Tibial nerve (tissue), 4 donors: ENCODE data around the gene IPP. TPM values are rescaled to one million over a fixed set of nuclear protein-coding genes. Genes with fewer than 3 reads are reported as not detected.
A peak's percentile ranks its signal among the peaks of the same experiment; 100 is the strongest.
"Not testable (repeated sequence)": the region's sequence is repeated elsewhere in the genome, so short reads cannot be mapped to it uniquely, and the experiment has no call there.

Experiments used
- DNase-seq, 2 donors: peaks; one replicate each; pipeline ENCODE4 v3.0.0-alpha.2; 2019; ENCODE audit warnings: low spot score in 2 of 2
- H3K27ac ChIP-seq, 4 donors: fragments of 200-600 bp; sonication (generic) in 3 of 4; one replicate each; pipeline ENCODE4 v1.5.1; 2017 to 2019; ENCODE audit warnings: mild to moderate bottlenecking in 1 of 4
- H3K27me3 ChIP-seq, 2 donors: fragments of 200-600 bp; sonication (generic) in 1 of 2; one replicate each; pipeline versions ENCODE4 v1.5.1 to v1.6.0; 2017 to 2019
- H3K36me3 ChIP-seq, 3 donors: fragments of 200-600 bp; sonication (generic); one replicate each; pipeline ENCODE4 v1.5.1; 2018 to 2019
- H3K4me1 ChIP-seq, 4 donors: fragments of 200-600 bp; sonication (generic) in 3 of 4; one replicate each; pipeline ENCODE4 v1.5.1; 2017 to 2019
- H3K4me3 ChIP-seq, 4 donors: fragments of 200-600 bp; sonication (generic) in 3 of 4; one replicate each; pipeline ENCODE4 v1.5.1; 2017 to 2019; ENCODE audit warnings: mild to moderate bottlenecking in 1 of 4, moderate library complexity in 1 of 4
- H3K9me3 ChIP-seq, 4 donors: fragments of 200-600 bp; sonication (generic) in 3 of 4; one replicate each; pipeline ENCODE4 v1.5.1; 2017 to 2019
- CTCF ChIP-seq, 5 experiments: fragments of 200-600 bp in 3 of 5; fragments of 450-650 bp in 2 of 5; sonication (generic) in 3 of 5; IDR thresholded peaks; one replicate each; pipeline ENCODE4 v1.5.1; 2016 to 2019; ENCODE audit warnings: antibody characterized with exemption in 5 of 5, mild to moderate bottlenecking in 3 of 5, moderate library complexity in 2 of 5
- EP300 ChIP-seq, 2 donors: sonication (generic); formaldehyde crosslinking; IDR thresholded peaks; one replicate each; pipeline ENCODE4 v1.6.1; 2017; ENCODE audit warnings: antibody characterized with exemption in 2 of 2, mild to moderate bottlenecking in 1 of 2
- POLR2A ChIP-seq, 2 donors: fragments of 450-650 bp; IDR thresholded peaks; one replicate each; pipeline ENCODE4 v1.6.1; 2017; ENCODE audit warnings: antibody characterized with exemption in 2 of 2, mild to moderate bottlenecking in 2 of 2, moderate library complexity in 2 of 2
- WGBS, 2 donors: methylation state at CpG; one replicate each; pipeline ENCODE4 v1.1.5; 2018; 5-methylcytosine and 5-hydroxymethylcytosine counted together
- total RNA-seq, 4 donors: library from RNA; depleted of rRNA; stranded (reverse); fragments of >200 nt; gene quantifications; one replicate each; pipeline ENCODE4 v1.1.0, GENCODE V29; 2016

The IPP gene
- total RNA-seq, 4 donors from 2014 or later = 8.4 to 15.3 (median 13.9) TPM

GRCh38 chr1:45679123-45679522, 71.3 kb downstream of the IPP start:
- TF ChIP-seq CTCF (IDR thresholded peaks at IDR 0.05) (no peak), POLR2A (IDR thresholded peaks at IDR 0.05) (no peak), EP300 (IDR thresholded peaks at IDR 0.05) (no peak)
- Histone ChIP-seq H3K4me3 (no peak overlapping the region), H3K27ac (peak overlapping the region in 1 of 4 donors; percentile 41), H3K36me3 (no peaks in the 10 kb centered on the region), H3K27me3 (no peaks in the 10 kb centered on the region), H3K9me3 (no peaks in the 10 kb centered on the region), H3K4me1 (peaks cover 6 to 92% (median 36%) of the 10 kb centered on the region in 4 donors)
- no peak for DNase-seq
- 5% methylated on average over 3 of the region's 3 CpGs for WGBS, 2 donors

- Histone ChIP-seq H3K27ac (peak overlapping the region in 1 of 4 donors; percentile 41), H3K9me3 (no peaks in the 10 kb centered on the region), H3K27me3 (no peaks in the 10 kb centered on the region), H3K4me1 (peaks cover 6 to 92% (median 36%) of the 10 kb centered on the region in 4 donors), H3K4me3 (no peak overlapping the region), H3K36me3 (no peaks in the 10 kb centered on the region)
- DNase-seq = no peak
- TF ChIP-seq CTCF (IDR thresholded peaks at IDR 0.05) (no peak), EP300 (IDR thresholded peaks at IDR 0.05) (no peak), POLR2A (IDR thresholded peaks at IDR 0.05) (no peak)
Observed at GRCh38 chr1:45678489-45678888, 72.0 kb downstream of the IPP start.

- no peak overlapping the region for H3K27ac ChIP-seq
- 61 to 65% methylated on average over 3 of the region's 3 CpGs for whole genome bisulfite sequencing, 2 donors
- TF ChIP-seq EP300 (IDR thresholded peaks at IDR 0.05) (no peak), CTCF (IDR thresholded peaks at IDR 0.05) (no peak), POLR2A (IDR thresholded peaks at IDR 0.05) (no peak)
- H3K9me3 ChIP-seq = no peaks in the 10 kb centered on the region
- no peak overlapping the region for H3K4me3 ChIP-seq
- H3K4me1 ChIP-seq = peaks cover 6 to 95% (median 35%) of the 10 kb centered on the region in 4 donors
- no peaks in the 10 kb centered on the region for H3K36me3 ChIP-seq
- DNase-seq = no peak
- no peaks in the 10 kb centered on the region for H3K27me3 ChIP-seq
Observed at GRCh38 chr1:45677751-45678245, 72.7 kb downstream of the IPP start.

GRCh38 chr1:45676553-45676952, 73.9 kb downstream of the IPP start:
- DNase-seq, H3K27ac ChIP-seq, H3K9me3 ChIP-seq, H3K4me3 ChIP-seq, H3K36me3 ChIP-seq, H3K27me3 ChIP-seq: not testable (repeated sequence)
- H3K4me1 ChIP-seq = peaks cover 4 to 94% (median 31%) of the 10 kb centered on the region in 4 donors
- WGBS, 2 donors = 90 to 93% methylated on average over 7 of the region's 7 CpGs

GRCh38 chr1:45674478-45674877, 76.0 kb downstream of the IPP start:
- Histone ChIP-seq H3K4me3 (no peak overlapping the region), H3K4me1 (peaks cover 0 to 87% (median 19%) of the 10 kb centered on the region in 4 donors), H3K9me3 (no peaks in the 10 kb centered on the region), H3K27me3 (no peaks in the 10 kb centered on the region), H3K36me3 (no peaks in the 10 kb centered on the region), H3K27ac (no peak overlapping the region)
- TF ChIP-seq EP300 (IDR thresholded peaks at IDR 0.05) = no peak
- WGBS, 2 donors = 88 to 93% methylated on average over 5 of the region's 5 CpGs
- no peak for DNase-seq

- 94 to 97% methylated on average over 4 of the region's 4 CpGs for WGBS, 2 donors
Observed at GRCh38 chr1:45673956-45674355, 76.5 kb downstream of the IPP start.

More at GRCh38 chr1:45673956-45674355, 76.5 kb downstream of the IPP start:
- no peak overlapping the region for H3K4me3 ChIP-seq
- no peaks in the 10 kb centered on the region for H3K9me3 ChIP-seq
- no peak for TF ChIP-seq CTCF (IDR thresholded peaks at IDR 0.05)
- TF ChIP-seq EP300 (IDR thresholded peaks at IDR 0.05) = no peak
- TF ChIP-seq POLR2A (IDR thresholded peaks at IDR 0.05) = no peak
- DNase-seq = no peak
- peaks cover 0 to 87% (median 16%) of the 10 kb centered on the region in 4 donors for H3K4me1 ChIP-seq
- no peak overlapping the region for H3K27ac ChIP-seq
- no peaks in the 10 kb centered on the region for H3K27me3 ChIP-seq
- H3K36me3 ChIP-seq = no peaks in the 10 kb centered on the region
